HTERT RPE-1 (cell line): ENCODE measurements around the gene TSNAXIP1.
"Not testable (repeated sequence)": the region's sequence is repeated elsewhere in the genome, so short reads cannot be mapped to it uniquely, and the experiment has no call there.

Experiments
- in situ Hi-C: fragments of 300-500 bp; cut with MboI; formaldehyde crosslinking; loops from 4 replicates; pipeline ENCODE4 v1.14.3; 2020; ENCODE audit warnings: low sequenced_read_pairs

Gene TSNAXIP1

GRCh38 chr16:67857547-67858233 lies 51.0 kb downstream of the TSNAXIP1 start:
- in situ Hi-C loops, result no loop called here

GRCh38 chr16:67858500-67858899 lies 51.8 kb downstream of the TSNAXIP1 start:
- in situ Hi-C loops, result no loop called here

DNA sequence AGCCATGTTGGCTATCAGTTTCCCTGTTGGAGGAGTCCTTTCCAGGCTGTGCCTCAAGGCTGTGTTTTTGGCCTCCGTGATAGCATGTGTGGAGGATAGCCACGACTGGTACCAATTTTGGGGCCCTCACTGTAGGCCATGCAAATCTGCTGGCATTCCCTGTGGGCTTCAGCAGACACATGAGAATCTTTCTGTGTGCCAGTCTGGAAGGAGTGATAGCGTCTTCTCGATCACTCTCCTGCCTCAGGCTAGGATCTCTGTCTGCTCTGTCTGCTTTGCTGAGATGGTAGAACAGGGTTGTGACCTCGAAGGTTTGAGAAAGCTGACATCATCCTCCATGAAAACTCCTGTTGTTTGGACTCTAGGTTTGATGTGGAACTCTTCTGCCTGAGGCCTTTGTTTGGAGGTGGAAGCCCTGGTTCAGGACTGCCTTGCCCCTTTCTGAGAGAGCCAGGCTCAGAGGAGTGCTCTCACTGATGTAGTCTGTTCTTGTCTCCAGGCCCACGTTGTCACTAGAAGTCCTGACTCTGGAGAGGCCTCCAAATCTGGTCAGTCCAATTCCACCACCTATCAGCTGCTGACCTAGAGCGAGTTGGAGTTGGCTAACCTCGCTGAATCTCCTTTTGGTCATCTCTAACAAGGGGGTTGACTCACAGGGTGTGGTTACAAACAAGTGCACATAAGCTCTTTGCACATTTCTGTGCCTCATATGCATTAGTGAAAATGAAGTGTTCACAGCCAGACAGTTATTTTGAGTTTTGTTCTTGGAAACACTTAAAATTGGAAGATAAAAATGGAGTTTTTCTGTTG lies 54.1 kb downstream of the TSNAXIP1 start:
- in situ Hi-C loops, result no loop called here

DNA sequence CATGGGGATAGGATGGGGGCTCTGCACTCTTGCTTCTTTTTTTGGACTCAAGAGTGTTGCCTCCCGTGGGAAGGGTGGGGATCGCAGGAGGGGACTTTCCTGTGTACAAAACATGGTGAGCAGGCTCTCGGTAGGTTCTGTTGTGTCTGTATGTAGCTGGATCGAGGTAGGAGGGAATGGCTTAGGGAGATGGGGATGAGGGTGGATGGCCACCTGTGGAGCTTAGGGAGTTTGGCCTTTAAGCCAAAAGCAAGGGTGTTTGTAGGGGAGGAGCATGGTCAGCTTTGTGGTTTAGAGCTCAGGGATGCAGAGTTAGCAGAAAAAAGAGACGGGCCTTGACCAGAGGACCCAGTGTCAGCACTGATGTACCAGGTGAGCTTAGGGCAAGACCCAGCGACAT lies 55.2 kb downstream of the TSNAXIP1 start:
- in situ Hi-C loops, result no loop called here

DNA sequence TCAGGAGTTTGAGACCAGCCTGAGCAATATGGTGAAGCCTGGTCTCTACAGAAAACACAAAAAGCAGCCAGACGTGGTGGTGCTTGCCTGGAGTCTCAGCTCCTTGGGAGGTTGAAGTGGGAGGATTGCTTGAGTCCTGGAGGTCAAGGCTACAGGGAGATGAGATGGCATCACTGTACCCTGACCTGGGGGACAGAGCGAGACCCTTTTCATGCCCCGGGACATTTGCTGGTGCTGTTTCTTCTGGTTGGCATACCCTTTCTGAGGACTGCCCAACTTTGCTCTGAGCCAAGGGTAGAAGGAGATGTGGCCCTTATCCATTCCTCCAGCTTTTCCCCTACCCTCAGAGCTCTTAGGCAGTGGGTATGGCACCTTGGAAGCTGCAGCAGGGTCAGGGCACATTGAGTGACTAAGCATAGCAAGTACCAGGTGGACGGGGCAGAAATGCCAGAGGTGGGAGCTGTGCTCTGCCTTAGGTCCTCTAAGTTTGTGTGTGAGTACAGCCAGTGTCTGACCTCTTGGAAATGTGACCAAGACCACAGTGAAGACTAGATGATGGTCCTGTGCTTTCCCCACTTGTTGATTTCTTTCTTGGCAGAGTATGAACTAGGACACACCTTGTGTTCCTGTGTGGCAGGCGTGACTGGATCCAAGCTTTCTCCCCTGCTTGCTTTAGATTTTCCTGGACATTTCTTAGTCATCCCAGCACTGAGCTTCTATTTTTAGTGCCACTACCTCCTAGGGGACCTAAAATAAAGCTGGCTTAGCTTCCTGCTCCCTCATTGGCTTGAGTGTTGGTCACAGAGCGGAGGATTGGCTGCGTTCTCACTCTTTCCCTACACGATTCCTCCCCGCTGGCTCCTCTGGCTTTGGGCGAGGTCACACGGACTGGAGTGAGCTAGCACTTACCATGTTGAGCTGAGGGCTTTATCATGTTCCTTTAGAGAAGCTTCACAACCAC lies 56.2 kb downstream of the TSNAXIP1 start:
- in situ Hi-C loops, result no loop called here

- in situ Hi-C loops, result not testable (repeated sequence)
Measured at GRCh38 chr16:67864044-67864443, 57.4 kb downstream of the TSNAXIP1 start.

GRCh38 chr16:67864594-67864993 lies 57.9 kb downstream of the TSNAXIP1 start:
- in situ Hi-C loops, result no loop called here

GRCh38 chr16:67865318-67865717 lies 58.6 kb downstream of the TSNAXIP1 start:
- in situ Hi-C loops, result no loop called here

DNA sequence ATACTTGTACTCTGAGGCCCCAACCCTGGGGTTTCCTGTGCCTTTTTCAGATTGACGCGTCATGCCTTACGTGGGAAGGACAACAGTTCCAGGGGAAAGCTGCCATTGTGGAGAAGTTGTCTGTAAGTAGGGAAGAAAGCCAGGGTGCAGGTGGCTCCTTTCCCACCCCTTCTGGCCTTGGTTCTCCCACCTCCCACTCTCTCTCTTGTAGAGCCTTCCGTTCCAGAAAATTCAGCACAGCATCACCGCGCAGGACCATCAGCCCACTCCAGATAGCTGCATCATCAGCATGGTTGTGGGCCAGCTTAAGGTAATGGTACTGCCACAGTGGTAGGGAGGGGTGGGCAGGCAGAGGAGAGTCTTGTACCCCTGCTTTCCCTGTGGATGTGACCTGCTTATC lies 61.6 kb downstream of the TSNAXIP1 start:
- in situ Hi-C loops, result no loop called here

DNA sequence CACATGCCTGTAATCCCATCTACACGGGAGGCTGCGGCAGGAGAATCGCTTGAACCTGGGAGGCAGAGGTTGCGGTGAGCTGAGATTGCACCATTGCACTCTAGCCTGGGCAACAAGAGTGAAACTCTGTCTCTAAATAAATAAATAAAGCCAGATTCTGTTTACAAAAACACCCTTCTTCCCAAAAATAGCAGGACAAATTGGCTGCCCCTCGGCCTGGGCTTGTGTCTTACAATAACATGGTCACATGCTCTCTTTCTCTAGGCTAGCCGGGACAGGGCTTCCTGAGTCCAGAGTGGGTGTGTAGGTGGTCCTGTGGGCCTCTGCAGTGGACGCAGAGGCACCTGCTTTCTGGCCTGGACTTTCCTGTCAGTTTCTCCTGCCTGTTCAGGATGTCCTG lies 63.0 kb downstream of the TSNAXIP1 start:
- in situ Hi-C loops, result no loop called here

- in situ Hi-C loops, result no loop called here
Measured at GRCh38 chr16:67871256-67871655, 64.6 kb downstream of the TSNAXIP1 start.

DNA sequence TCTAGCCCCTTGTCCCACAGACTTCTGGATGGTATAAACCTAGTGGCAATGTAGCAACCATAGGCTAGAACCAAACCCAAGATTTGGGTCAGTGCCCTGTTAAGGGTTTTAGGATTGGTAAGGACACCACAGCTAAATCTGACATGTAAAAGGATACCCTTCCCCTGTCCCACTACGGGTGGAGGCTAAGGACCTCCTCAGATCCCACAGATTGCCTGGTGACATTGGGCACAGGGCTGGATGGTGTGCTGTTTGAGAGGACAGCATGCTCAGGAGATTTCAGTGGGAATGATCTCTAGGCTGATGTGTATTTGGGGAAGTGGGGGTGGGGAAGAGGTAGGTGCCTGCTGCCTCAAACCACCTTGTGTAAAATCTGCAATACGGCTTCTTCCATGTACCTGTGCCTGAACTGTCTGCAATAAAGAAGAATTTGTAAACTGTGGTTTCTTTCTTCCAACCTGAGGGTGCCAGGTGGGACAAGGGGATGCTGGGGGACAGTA lies 65.5 kb downstream of the TSNAXIP1 start:
- in situ Hi-C loops, result no loop called here

- in situ Hi-C loops, result no loop called here
Measured at GRCh38 chr16:67872631-67873434, 66.1 kb downstream of the TSNAXIP1 start, which contains the start of gene EDC4. TSS of gene EDC4 (plus strand) at chr16:67873052. CDS start at chr16:67873262, 210 bp downstream.

- in situ Hi-C loops, result no loop called here
Measured at GRCh38 chr16:67873435-67874370, 67.0 kb downstream of the TSNAXIP1 start.

- in situ Hi-C loops, result no loop called here
Measured at GRCh38 chr16:67874372-67874771, 67.7 kb downstream of the TSNAXIP1 start.

- in situ Hi-C loops, result no loop called here
Measured at GRCh38 chr16:67877064-67877463, 70.4 kb downstream of the TSNAXIP1 start.
